A673 (cell line): ENCODE data around the gene INTS15. TPM values are rescaled to one million over a fixed set of nuclear protein-coding genes. Genes with fewer than 3 reads are reported as not detected.
A peak's percentile ranks its signal among the peaks of the same experiment; 100 is the strongest.

Experiments
- BruUV-seq: library from RNA; stranded (reverse); fragments of 400-500 nt; replicated peaks from 2 replicates; lab custom pipeline; 2021; lab: Mats Ljungman, UMichigan
- CTCF ChIA-PET: fragments of 300-600 bp; sonication (Branson Sonifier 250); formaldehyde crosslinking; loops from one replicate; lab custom pipeline; 2022; ENCODE audit warnings: antibody characterized with exemption; lab: Charles Lee
- POLR2A ChIA-PET: fragments of 300-600 bp; sonication (Branson Sonifier 250); formaldehyde crosslinking; loops from one replicate; lab custom pipeline; 2022; ENCODE audit warnings: antibody characterized with exemption; ENCODE audit not compliant: low non-redundant PET; lab: Charles Lee
- DNase-seq: peaks from one replicate; pipeline ENCODE4 v3.0.0-alpha.2; 2015; ENCODE audit warnings: low spot score
- H3K27ac ChIP-seq: fragments of 200-600 bp; sonication (generic); 2 replicates; pipeline ENCODE4 v1.5.1; 2016; ENCODE audit warnings: mixed run types, low read depth, mild to moderate bottlenecking, mixed read lengths, antibody characterized with exemption, low read length; ENCODE audit not compliant: poor library complexity, severe bottlenecking
- H3K27me3 ChIP-seq: fragments of 200-600 bp; sonication (generic); replicated peaks from 2 replicates; pipeline ENCODE4 v1.6.1; 2017; ENCODE audit warnings: mixed run types, low read depth, mild to moderate bottlenecking, mixed read lengths, antibody characterized with exemption, low read length; ENCODE audit not compliant: insufficient read depth, poor library complexity
- H3K36me3 ChIP-seq: fragments of 200-600 bp; sonication (generic); 2 replicates; pipeline ENCODE4 v1.6.1; 2016; ENCODE audit warnings: mixed run types, mild to moderate bottlenecking, mixed read lengths, antibody characterized with exemption, low read length; ENCODE audit not compliant: insufficient read depth, poor library complexity, severe bottlenecking
- H3K4me1 ChIP-seq: fragments of 200-600 bp; sonication (generic); 2 replicates; pipeline ENCODE4 v1.6.1; 2017; ENCODE audit warnings: mixed run types, mild to moderate bottlenecking, mixed read lengths, antibody characterized with exemption, low read length; ENCODE audit not compliant: insufficient read depth, poor library complexity, severe bottlenecking
- H3K4me3 ChIP-seq: fragments of 200-600 bp; sonication (generic); 2 replicates; pipeline ENCODE4 v1.5.1; 2016; ENCODE audit warnings: low read depth, mixed run types, mild to moderate bottlenecking, mixed read lengths, low read length; ENCODE audit not compliant: poor library complexity, severe bottlenecking
- H3K9me3 ChIP-seq: fragments of 200-600 bp; sonication (generic); 2 replicates; pipeline ENCODE4 v1.6.1; 2016; ENCODE audit warnings: mixed run types, low read depth, mild to moderate bottlenecking, mixed read lengths, antibody characterized with exemption, low read length; ENCODE audit not compliant: poor library complexity, severe bottlenecking
- CTCF ChIP-seq: fragments of 300-800, 200-600 bp; sonication (generic); conservative IDR thresholded peaks from 2 replicates; pipeline ENCODE4 v1.5.1; 2017; ENCODE audit warnings: low read depth, mild to moderate bottlenecking, antibody characterized with exemption, low read length, moderate library complexity, mixed read lengths
- EZH2 ChIP-seq: fragments of 200-600 bp; sonication (generic); IDR thresholded peaks from 2 replicates; pipeline ENCODE4 v1.6.1; 2017; ENCODE audit warnings: borderline replicate concordance, low read depth, mild to moderate bottlenecking, mixed read lengths, antibody characterized with exemption, low read length; ENCODE audit not compliant: poor library complexity, severe bottlenecking
- intact Hi-C: fragments of 100-400 bp; cut with micrococcal nuclease; formaldehyde crosslinking; loops from one replicate; pipeline ENCODE4 v1.10.0; 2022; ENCODE audit not compliant: unreplicated experiment
- total RNA-seq: library from RNA; stranded (reverse); gene quantifications from 2 replicates; pipeline ENCODE4 v1.2.3, GENCODE V29; 2021

The INTS15 gene
- total RNA-seq, 1 experiment from 2014 or later = 39.7 TPM

DNA sequence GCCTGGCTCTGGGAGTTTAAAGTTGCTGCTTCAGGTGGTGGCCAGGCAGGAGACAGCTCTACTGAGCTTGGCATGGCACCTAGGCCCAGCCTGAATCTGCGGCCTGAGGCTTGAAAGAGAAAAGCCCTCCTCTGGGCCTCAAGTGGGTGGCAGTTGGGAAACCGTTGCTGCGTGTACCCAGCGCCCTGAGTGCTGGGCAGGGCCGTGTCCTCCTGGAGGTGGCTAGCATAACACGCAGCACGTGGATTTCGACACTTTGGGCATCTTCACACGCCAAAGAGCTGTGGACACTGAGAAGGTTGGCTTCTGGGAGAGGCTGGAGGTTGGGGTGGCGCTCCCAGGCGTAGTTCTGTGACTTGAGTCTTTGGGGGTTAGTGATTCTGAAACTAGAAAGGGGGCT, 49.8 kb downstream of the INTS15 start:
- no peaks in the 10 kb centered on the region for H3K9me3 ChIP-seq
- no peak overlapping the region for H3K27ac ChIP-seq
- H3K27me3 ChIP-seq = no peaks in the 10 kb centered on the region
- no TSS peak for BruUV-seq
- POLR2A ChIA-PET = no interaction called here
- H3K4me3 ChIP-seq = no peak overlapping the region
- no peak for TF ChIP-seq EZH2
- TF ChIP-seq CTCF = no peak
- CTCF ChIA-PET = no interaction called here
- intact Hi-C loops = no loop called here
- peaks cover 31% of the 10 kb centered on the region for H3K36me3 ChIP-seq
- DNase-seq = no peak
- peaks cover 6% of the 10 kb centered on the region for H3K4me1 ChIP-seq

DNA sequence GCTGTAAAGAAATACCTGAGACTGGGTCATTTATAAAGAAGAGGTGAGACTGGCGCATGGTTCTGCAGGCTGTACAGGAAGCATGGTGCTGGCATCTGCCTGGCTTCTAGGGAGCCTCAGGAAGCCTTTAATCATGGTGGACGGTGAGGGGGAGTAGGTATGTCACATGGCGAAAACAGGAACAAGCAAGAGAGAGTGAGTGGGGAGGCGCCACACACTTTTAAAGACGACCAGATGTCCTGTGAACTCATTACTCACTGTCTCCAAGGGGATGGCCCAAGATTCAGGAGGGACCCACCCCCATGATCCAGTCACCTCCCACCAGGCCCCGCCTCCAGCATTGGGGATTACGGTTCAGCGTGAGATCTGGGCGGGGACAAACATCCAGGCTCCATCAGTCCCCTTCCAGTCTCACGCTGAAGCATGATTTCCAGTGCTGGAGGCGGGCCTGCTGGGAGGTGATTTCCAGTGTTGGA, 50.5 kb downstream of the INTS15 start:
- intact Hi-C loops = no loop called here
- Histone ChIP-seq H3K36me3 (peaks cover 33% of the 10 kb centered on the region), H3K27me3 (no peaks in the 10 kb centered on the region), H3K9me3 (no peaks in the 10 kb centered on the region), H3K4me1 (peaks cover 6% of the 10 kb centered on the region), H3K27ac (no peak overlapping the region), H3K4me3 (no peak overlapping the region)
- POLR2A ChIA-PET = no interaction called here
- CTCF ChIA-PET = no interaction called here
- BruUV-seq = no TSS peak
- TF ChIP-seq EZH2 (no peak), CTCF (no peak)
- peak; percentile 70 for DNase-seq

GRCh38 chr7:6641305-6642035, 51.6 kb downstream of the INTS15 start:
- H3K4me1 ChIP-seq = peaks cover 5% of the 10 kb centered on the region
- no peaks in the 10 kb centered on the region for H3K9me3 ChIP-seq
- ChIA-PET CTCF (no interaction called here), POLR2A (no interaction called here)
- TF ChIP-seq EZH2 (no peak), CTCF (no peak)
- H3K27ac ChIP-seq = no peak overlapping the region
- BruUV-seq = no TSS peak
- no peaks in the 10 kb centered on the region for H3K27me3 ChIP-seq
- H3K36me3 ChIP-seq = peaks cover 33% of the 10 kb centered on the region
- DNase-seq = no peak
- no peak overlapping the region for H3K4me3 ChIP-seq
- intact Hi-C loops = no loop called here
